Glutamatergic neuron (in vitro differentiated cells): ENCODE measurements around the gene PDE8A. TPM values are rescaled to one million over a fixed set of nuclear protein-coding genes. Genes with fewer than 3 reads are reported as not detected.

Experiments used
- DNase-seq: peaks from one replicate; pipeline ENCODE4 v3.0.0; 2022
- H3K27ac Mint-ChIP-seq: one replicate; pipeline ENCODE4 v1.8.0; 2020; ENCODE audit warnings: mild to moderate bottlenecking, mixed read lengths, inconsistent platforms; ENCODE audit not compliant: unreplicated experiment
- H3K27me3 Mint-ChIP-seq: one replicate; pipeline ENCODE4 v1.8.0; 2020; ENCODE audit warnings: mild to moderate bottlenecking, moderate library complexity, mixed read lengths, inconsistent platforms; ENCODE audit not compliant: unreplicated experiment
- H3K36me3 Mint-ChIP-seq: one replicate; pipeline ENCODE4 v1.8.0; 2020; ENCODE audit warnings: mild to moderate bottlenecking, mixed read lengths, inconsistent platforms; ENCODE audit not compliant: unreplicated experiment
- H3K4me1 Mint-ChIP-seq: one replicate; pipeline ENCODE4 v1.8.0; 2020; ENCODE audit warnings: mild to moderate bottlenecking, low read depth, mixed read lengths, inconsistent platforms; ENCODE audit not compliant: unreplicated experiment
- H3K4me3 Mint-ChIP-seq: one replicate; pipeline ENCODE4 v1.8.0; 2020; ENCODE audit warnings: mild to moderate bottlenecking, mixed read lengths, inconsistent platforms; ENCODE audit not compliant: unreplicated experiment
- H3K9me3 Mint-ChIP-seq: one replicate; pipeline ENCODE4 v1.8.0; 2020; ENCODE audit warnings: mild to moderate bottlenecking, moderate library complexity, mixed read lengths, inconsistent platforms; ENCODE audit not compliant: unreplicated experiment
- total RNA-seq: library from RNA; stranded (reverse); fragmentation: NEBNext Ultra II Directional; extraction: Animal tissue kit (Norgen Biotek cat#: 25700); gene quantifications from one replicate; pipeline ENCODE4 v1.2.1, GENCODE V29; 2021; ENCODE audit not compliant: unreplicated experiment
- TF ChIP-seq, protein P1 (sequence below): fragments of 200-600 bp; sonication (generic); IDR thresholded peaks from one replicate; pipeline ENCODE4 v1.5.0; 2021; ENCODE audit not compliant: partially characterized antibody, unreplicated experiment

Gene PDE8A
- total RNA-seq, 1 donor from 2014 or later, result 5.7 TPM

DNA sequence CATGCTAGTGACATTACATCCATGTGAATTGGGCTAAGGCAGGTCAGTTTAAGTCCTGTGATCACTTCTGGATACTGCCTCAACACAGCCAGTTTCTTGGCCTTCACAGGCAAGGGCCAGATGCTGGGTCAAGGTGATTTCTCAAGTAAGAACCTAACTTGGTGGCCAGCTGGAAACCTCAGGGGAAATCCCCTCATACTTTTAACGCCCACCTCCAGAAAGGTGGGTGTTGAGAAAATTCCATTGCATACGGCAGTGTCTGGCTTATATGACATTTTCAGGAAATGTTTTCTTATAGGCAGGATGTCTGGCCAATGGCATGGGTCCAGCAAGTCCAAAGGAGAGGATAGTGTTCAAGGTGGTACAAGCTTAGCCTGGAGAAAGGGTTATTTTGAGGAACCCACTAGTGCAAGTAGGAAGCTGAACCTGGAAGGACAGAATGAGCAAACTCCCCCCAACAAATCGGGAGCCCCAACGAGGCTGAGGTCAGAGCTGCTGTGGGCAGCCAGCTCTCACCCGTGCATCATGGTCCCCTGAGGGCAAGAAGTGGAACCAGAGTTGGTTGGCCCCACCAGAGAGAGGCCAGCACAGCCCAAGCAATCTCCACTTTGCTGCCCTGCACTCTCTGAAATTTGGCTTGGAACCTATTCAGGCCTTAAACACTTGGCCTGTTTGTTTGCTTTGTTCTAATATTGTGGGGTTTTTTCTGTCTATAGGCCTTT, 135.4 kb downstream of the PDE8A start:
- TF ChIP-seq, protein P1, sequence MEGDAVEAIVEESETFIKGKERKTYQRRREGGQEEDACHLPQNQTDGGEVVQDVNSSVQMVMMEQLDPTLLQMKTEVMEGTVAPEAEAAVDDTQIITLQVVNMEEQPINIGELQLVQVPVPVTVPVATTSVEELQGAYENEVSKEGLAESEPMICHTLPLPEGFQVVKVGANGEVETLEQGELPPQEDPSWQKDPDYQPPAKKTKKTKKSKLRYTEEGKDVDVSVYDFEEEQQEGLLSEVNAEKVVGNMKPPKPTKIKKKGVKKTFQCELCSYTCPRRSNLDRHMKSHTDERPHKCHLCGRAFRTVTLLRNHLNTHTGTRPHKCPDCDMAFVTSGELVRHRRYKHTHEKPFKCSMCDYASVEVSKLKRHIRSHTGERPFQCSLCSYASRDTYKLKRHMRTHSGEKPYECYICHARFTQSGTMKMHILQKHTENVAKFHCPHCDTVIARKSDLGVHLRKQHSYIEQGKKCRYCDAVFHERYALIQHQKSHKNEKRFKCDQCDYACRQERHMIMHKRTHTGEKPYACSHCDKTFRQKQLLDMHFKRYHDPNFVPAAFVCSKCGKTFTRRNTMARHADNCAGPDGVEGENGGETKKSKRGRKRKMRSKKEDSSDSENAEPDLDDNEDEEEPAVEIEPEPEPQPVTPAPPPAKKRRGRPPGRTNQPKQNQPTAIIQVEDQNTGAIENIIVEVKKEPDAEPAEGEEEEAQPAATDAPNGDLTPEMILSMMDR, result no peak
- Mint-ChIP-seq H3K36me3 (peaks cover 4% of the 10 kb centered on the region), H3K4me1 (no peaks in the 10 kb centered on the region), H3K4me3 (no peak overlapping the region), H3K9me3 (no peaks in the 10 kb centered on the region), H3K27ac (no peak overlapping the region), H3K27me3 (no peaks in the 10 kb centered on the region)
- no peak for DNase-seq

DNA sequence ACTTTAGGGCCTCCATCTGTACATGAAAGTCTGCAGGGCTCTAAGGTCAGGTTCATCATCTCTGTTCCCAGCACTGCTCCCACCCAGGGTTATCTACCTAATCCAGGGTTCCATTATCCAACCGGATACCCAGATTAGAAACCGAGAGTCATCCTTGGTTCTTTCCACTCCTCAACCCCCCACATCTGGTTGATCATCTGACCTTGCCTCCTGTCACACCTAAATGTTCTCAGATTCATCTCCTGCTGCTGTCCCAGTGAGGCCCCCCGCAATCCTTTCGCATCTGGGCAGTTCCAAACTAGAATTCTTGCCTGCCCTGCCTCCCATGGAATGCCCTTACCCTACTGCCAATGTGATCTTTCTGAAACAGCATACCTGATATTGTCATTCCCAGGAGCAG, 136.5 kb downstream of the PDE8A start:
- no peak overlapping the region for H3K4me3 Mint-ChIP-seq
- H3K9me3 Mint-ChIP-seq, result no peaks in the 10 kb centered on the region
- no peak overlapping the region for H3K27ac Mint-ChIP-seq
- no peaks in the 10 kb centered on the region for H3K27me3 Mint-ChIP-seq
- TF ChIP-seq, protein P1, result no peak
- H3K36me3 Mint-ChIP-seq, result peaks cover 8% of the 10 kb centered on the region
- H3K4me1 Mint-ChIP-seq, result no peaks in the 10 kb centered on the region
- DNase-seq, result no peak

DNA sequence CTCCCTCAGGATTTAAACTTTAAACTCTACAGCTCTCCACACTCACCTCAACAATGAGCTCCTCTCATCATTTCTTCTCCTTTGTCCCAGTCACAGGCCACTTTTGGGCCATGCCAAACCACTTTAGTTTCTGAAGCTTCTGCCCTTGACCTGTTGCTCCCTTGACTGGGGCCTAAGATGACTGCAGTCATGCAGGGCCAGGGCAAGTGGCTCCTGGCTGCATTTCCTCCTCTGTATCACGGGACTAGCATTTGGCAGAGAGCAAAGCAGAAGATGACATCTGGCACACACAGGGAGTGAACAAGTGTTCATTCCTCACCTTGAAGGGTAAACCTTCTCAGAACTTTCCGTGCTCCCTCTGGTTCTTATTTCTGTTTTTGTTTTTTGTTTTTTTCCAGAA, 136.9 kb downstream of the PDE8A start:
- no peak for DNase-seq
- TF ChIP-seq, protein P1, result no peak

DNA sequence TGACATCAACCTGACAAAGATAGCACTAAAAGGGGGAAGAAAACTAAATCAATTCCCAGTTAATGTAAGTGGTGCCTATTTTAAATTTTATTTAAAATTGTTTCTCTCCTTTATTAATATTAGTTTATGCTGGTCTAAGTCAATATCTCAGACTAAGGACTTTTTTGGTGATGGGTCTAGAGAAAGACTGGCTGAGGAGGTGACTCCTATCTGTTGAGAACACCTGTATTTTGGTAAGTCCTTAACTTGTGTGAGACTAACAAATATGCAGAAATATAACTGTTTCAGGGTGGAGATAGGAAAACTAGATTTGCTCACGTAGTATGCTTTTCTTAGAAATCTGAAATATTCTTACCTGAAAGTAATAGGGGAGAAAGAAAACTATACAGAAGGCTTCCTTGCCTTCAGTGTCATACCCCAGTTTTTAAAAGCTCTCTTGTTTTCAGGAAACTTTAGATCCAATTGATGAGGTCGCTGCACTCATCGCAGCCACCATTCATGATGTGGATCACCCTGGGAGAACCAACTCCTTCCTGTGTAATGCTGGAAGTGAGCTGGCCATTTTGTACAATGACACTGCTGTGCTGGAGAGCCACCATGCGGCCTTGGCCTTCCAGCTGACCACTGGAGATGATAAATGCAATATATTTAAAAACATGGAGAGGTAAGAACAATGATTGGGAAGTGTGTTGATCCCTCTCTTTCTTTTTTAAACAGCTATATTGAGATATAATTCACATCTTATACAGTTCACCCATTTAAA, 138.9 kb downstream of the PDE8A start:
- TF ChIP-seq, protein P1, result no peak
- no peaks in the 10 kb centered on the region for H3K27me3 Mint-ChIP-seq
- peaks cover 16% of the 10 kb centered on the region for H3K36me3 Mint-ChIP-seq
- H3K4me3 Mint-ChIP-seq, result no peak overlapping the region
- no peak overlapping the region for H3K27ac Mint-ChIP-seq
- H3K4me1 Mint-ChIP-seq, result no peaks in the 10 kb centered on the region
- DNase-seq, result no peak
- no peaks in the 10 kb centered on the region for H3K9me3 Mint-ChIP-seq

More for the DNA sequence above, 136.9 kb downstream of the PDE8A start:
- Mint-ChIP-seq H3K36me3 (peaks cover 12% of the 10 kb centered on the region), H3K9me3 (no peaks in the 10 kb centered on the region), H3K27ac (no peak overlapping the region), H3K27me3 (no peaks in the 10 kb centered on the region), H3K4me1 (no peaks in the 10 kb centered on the region), H3K4me3 (no peak overlapping the region)

DNA sequence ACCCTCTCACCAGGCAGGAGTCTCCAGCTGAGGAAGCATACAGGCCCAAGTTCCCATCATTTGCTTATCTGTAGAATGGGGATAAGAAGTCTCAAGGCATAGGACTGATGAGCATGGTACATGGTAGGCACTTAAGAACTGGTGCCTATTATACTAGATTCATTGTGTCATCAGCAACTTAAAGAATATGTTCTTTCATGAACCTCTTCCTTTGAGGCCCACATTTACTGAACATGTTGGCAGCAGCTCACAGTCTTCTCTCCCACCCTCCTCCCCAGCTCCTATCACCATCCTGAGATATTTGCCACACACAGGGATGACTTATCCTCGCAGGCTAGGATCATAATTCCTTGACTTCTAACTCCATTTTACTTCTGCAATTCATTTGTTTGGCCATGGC, 142.5 kb downstream of the PDE8A start:
- Mint-ChIP-seq H3K9me3 (no peaks in the 10 kb centered on the region), H3K4me1 (no peaks in the 10 kb centered on the region), H3K27ac (no peak overlapping the region), H3K4me3 (no peak overlapping the region), H3K36me3 (peaks cover 16% of the 10 kb centered on the region), H3K27me3 (no peaks in the 10 kb centered on the region)
- no peak for DNase-seq
- TF ChIP-seq, protein P1, result no peak
